GM12874 (cell line): Measurements from ENCODE around the gene HPX.

Experiments
- CTCF ChIP-seq: IDR thresholded peaks from 2 replicates; pipeline ENCODE4 v1.5.1; 2011; ENCODE audit warnings: low read depth, mild to moderate bottlenecking, control low read depth, low read length, moderate library complexity; ENCODE audit not compliant: insufficient read depth

Gene HPX

DNA sequence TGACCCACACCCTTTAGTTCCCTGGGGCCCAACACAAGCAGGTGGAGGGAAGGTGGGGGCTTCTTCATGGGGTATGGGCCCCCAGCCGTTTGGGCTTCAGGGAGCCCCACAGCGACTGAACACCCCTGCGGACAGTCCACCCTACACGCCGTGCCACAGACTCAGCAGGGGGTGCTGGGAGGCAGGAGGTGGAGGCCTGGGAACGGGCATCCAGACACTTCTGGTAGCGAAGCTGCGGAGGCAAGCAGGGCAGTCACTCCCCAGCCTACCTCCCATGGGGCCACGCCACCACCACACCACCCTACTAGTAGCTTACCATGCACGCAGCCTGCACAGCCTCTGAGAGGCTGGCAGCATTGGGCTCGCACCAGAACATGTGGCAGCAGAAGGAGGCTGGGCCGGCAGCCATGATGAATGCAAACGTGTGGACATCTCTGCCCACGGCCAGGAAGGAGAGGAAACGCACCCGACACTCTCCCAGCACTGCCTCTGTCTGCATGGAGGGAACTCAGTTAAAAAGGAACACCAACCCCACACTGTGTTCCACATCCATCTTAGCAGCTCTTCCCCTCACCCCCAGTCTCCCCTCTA is 45.2 kb downstream of the HPX start:
- no peak for TF ChIP-seq CTCF

DNA sequence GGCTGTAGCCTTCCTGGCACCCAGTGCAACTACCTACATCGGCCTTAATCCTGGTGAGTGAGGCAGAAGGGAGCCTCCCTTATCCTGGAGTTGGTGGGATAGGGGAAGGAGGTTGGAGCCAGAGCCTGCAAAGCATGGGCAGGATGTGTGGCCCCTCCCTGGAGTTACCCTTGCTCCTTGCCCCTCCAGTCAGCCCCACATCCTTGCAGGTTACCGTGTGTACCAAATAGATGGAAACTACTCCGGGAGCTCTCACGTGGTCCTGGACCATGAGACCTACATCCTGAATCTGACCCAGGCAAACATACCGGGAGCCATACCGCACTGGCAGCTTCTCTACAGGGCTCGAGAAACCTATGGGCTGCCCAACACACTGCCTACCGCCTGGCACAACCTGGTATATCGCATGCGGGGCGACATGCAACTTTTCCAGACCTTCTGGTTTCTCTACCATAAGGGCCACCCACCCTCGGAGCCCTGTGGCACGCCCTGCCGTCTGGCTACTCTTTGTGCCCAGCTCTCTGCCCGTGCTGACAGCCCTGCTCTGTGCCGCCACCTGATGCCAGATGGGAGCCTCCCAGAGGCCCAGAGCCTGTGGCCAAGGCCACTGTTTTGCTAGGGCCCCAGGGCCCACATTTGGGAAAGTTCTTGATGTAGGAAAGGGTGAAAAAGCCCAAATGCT is 46.7 kb downstream of the HPX start:
- no peak for TF ChIP-seq CTCF

DNA sequence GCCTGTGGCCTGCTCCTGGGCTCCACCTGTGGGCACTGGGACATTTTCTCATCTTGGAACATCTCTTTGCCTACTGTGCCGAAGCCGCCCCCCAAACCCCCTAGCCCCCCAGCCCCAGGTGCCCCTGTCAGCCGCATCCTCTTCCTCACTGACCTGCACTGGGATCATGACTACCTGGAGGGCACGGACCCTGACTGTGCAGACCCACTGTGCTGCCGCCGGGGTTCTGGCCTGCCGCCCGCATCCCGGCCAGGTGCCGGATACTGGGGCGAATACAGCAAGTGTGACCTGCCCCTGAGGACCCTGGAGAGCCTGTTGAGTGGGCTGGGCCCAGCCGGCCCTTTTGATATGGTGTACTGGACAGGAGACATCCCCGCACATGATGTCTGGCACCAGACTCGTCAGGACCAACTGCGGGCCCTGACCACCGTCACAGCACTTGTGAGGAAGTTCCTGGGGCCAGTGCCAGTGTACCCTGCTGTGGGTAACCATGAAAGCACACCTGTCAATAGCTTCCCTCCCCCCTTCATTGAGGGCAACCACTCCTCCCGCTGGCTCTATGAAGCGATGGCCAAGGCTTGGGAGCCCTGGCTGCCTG is 49.2 kb downstream of the HPX start:
- no peak for TF ChIP-seq CTCF

DNA sequence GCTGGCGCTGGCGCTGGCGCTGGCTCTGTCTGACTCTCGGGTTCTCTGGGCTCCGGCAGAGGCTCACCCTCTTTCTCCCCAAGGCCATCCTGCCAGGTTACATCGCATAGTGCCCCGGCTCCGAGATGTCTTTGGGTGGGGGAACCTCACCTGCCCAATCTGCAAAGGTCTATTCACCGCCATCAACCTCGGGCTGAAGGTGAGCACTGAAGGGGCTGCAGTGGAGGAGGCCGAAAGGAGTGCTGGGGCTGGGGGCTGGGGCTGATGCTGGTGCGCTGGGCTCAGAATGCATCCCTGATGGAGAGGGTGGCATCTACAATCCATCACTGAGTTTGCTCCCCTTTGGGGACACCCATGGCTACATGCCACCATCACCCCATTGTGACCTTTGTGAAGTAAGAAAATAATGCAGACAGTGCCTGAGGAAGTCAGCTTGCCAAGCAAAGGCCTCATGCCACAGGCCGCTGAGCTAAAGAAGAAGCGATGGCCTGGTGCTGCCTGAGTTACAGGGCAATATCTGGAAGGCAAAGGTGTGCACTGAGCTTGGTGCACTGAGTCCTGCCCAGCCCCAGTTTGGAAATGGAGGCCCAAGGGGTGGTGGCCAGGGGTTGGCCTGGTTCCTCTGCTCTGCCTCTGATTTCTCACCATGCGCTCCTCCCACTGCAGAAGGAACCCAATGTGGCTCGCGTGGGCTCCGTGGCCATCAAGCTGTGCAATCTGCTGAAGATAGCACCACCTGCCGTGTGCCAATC is 49.9 kb downstream of the HPX start:
- no peak for TF ChIP-seq CTCF

DNA sequence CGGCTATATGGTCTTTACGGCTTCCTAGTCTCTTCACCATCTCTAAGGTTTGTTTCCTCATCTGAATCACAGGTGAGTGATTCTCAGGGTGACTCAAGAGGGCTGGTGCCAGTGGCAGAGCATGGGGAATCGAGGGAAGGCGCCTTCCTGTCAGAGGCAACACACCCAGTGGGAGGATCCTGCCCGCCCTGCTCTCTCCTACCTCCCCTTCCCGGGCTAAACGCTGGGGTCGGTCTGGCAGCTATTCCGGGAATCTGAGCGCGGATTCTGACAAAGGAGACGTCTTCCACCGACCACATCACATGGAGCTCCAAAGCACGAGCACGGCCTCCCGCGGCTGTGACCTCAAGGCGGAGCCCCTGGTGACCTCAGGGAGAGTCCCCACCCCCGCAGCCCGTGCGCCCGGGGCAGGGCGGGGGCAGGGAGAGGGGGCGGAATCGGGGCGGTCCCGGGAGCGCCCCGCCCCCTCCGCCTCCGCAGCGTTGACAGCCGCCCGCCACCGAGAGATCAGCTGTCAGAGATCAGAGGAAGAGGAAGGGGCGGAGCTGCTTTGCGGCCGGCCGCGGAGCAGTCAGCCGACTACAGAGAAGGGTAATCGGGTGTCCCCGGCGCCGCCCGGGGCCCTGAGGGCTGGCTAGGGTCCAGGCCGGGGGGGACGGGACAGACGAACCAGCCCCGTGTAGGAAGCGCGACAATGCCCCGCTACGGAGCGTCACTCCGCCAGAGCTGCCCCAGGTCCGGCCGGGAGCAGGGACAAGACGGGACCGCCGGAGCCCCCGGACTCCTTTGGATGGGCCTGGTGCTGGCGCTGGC is 50.7 kb downstream of the HPX start, which contains the start of gene SMPD1:
TSS of gene SMPD1 (plus strand) at position 570 of the 813 bp plus-strand sequence. CDS start at position 695, 125 bp downstream.
- TF ChIP-seq CTCF: no peak

DNA sequence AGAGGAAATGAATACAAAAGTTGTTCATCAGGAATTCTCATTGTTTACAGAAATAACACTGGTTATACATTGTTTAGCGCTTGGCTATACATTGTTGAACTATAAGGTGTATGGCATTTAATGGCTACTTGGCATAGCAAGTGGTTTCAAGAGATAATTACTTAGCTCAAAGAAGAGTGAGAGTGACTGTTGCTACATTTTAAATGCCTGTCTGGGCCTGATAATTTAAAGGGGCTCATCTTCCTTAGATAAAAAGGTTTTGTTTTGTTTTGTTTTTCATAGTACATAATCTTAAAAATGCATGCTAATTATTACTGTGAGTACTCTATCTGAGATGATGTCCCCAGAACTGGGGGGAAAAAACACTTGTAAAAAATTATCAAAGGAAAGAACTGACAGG is 52.0 kb downstream of the HPX start:
- no peak for TF ChIP-seq CTCF
